ENCODE results near the gene ABCD4.
"Not testable (repeated sequence)": the region's sequence is repeated elsewhere in the genome, so short reads cannot be mapped to it uniquely, and the experiment has no call there.

The ABCD4 gene

GRCh38 chr14:74302152-74302628 lies 544 bp downstream of the ABCD4 start:
- peak; percentile 13 for DNase-seq (ENCODE audit: low spot score)
- no peak for FAIRE-seq

- FAIRE-seq (no peak), DNase-seq (ENCODE audit: low spot score) (no peak)
These were observed 1.1 kb downstream of the ABCD4 start for GRCh38 chr14:74301594-74302151.

GRCh38 chr14:74299061-74299545 lies 3.6 kb downstream of the ABCD4 start:
- FAIRE-seq, result no peak
- peak; percentile 23 for DNase-seq (ENCODE audit: low spot score)

- FAIRE-seq, result no peak
- DNase-seq (ENCODE audit: low spot score), result no peak
These were observed 4.7 kb downstream of the ABCD4 start for GRCh38 chr14:74297986-74298385.

- DNase-seq (ENCODE audit: low spot score) (no peak), FAIRE-seq (no peak)
These were observed 6.7 kb downstream of the ABCD4 start for GRCh38 chr14:74296037-74296467.

- FAIRE-seq, result no peak
- DNase-seq (ENCODE audit: low spot score), result no peak
These were observed 9.1 kb downstream of the ABCD4 start for GRCh38 chr14:74293606-74294005.

- FAIRE-seq, result no peak
- no peak for DNase-seq (ENCODE audit: low spot score)
These were observed 10.7 kb downstream of the ABCD4 start for GRCh38 chr14:74292061-74292460.

- DNase-seq (ENCODE audit: low spot score) (no peak), FAIRE-seq (no peak)
These were observed 12.3 kb downstream of the ABCD4 start for GRCh38 chr14:74290415-74290814.

- DNase-seq (ENCODE audit: low spot score), result no peak
- FAIRE-seq, result no peak
These were observed 12.9 kb downstream of the ABCD4 start for GRCh38 chr14:74289801-74290200.

- DNase-seq (ENCODE audit: low spot score), result no peak
- no peak for FAIRE-seq
These were observed 16.0 kb downstream of the ABCD4 start for GRCh38 chr14:74286736-74287135.

- FAIRE-seq (no peak), DNase-seq (ENCODE audit: low spot score) (no peak)
These were observed 21.7 kb downstream of the ABCD4 start for GRCh38 chr14:74281069-74281468.

- FAIRE-seq (no peak), DNase-seq (ENCODE audit: low spot score) (no peak)
These were observed 24.7 kb downstream of the ABCD4 start for GRCh38 chr14:74278080-74278479.

GRCh38 chr14:74275241-74275841 lies 27.4 kb downstream of the ABCD4 start:
- no peak for DNase-seq (ENCODE audit: low spot score)
- FAIRE-seq, result no peak

- no peak for DNase-seq (ENCODE audit: low spot score)
These were observed 31.4 kb downstream of the ABCD4 start for GRCh38 chr14:74271365-74271764.

GRCh38 chr14:74270382-74271177 lies 32.2 kb downstream of the ABCD4 start:
- peak; percentile 34 for DNase-seq (ENCODE audit: low spot score)
- not testable (repeated sequence) for FAIRE-seq

More at GRCh38 chr14:74271365-74271764, 31.4 kb downstream of the ABCD4 start:
- FAIRE-seq, result no peak

- no peak for FAIRE-seq
These were observed 35.1 kb downstream of the ABCD4 start for GRCh38 chr14:74267588-74267987.

GRCh38 chr14:74265301-74265965 lies 37.3 kb downstream of the ABCD4 start:
- DNase-seq (ENCODE audit: low spot score), result no peak
- FAIRE-seq, result no peak

More at GRCh38 chr14:74267588-74267987, 35.1 kb downstream of the ABCD4 start:
- DNase-seq (ENCODE audit: low spot score), result no peak

GRCh38 chr14:74263921-74264320 lies 38.8 kb downstream of the ABCD4 start:
- no peak for FAIRE-seq
- no peak for DNase-seq (ENCODE audit: low spot score)

GRCh38 chr14:74263181-74263580 lies 39.6 kb downstream of the ABCD4 start:
- no peak for DNase-seq (ENCODE audit: low spot score)
- no peak for FAIRE-seq

- DNase-seq (ENCODE audit: low spot score) (no peak), FAIRE-seq (no peak)
These were observed 40.7 kb downstream of the ABCD4 start for GRCh38 chr14:74262076-74262475.

- no peak for DNase-seq (ENCODE audit: low spot score)
- FAIRE-seq, result no peak
These were observed 41.4 kb downstream of the ABCD4 start for GRCh38 chr14:74261288-74261687.
